Type B pancreatic cell (in vitro differentiated cells): Measurements from ENCODE around the gene NOL6. TPM values are rescaled to one million over a fixed set of nuclear protein-coding genes. Genes with fewer than 3 reads are reported as not detected.

ENCODE experiments used
- DNase-seq: peaks from one replicate; pipeline ENCODE4 v3.0.0; 2021; ENCODE audit warnings: mixed read lengths; ENCODE audit not compliant: unreplicated experiment; ENCODE audit errors: extremely low spot score
- H3K27ac Mint-ChIP-seq: 2 replicates; pipeline ENCODE4 v1.8.0; 2021; ENCODE audit warnings: mild to moderate bottlenecking, mixed read lengths
- H3K27me3 Mint-ChIP-seq: 2 replicates; pipeline ENCODE4 v1.8.0; 2021; ENCODE audit warnings: mixed read lengths
- H3K36me3 Mint-ChIP-seq: 2 replicates; pipeline ENCODE4 v1.8.0; 2021; ENCODE audit warnings: mixed read lengths
- H3K4me1 Mint-ChIP-seq: one replicate; pipeline ENCODE4 v1.8.0; 2021; ENCODE audit warnings: mixed read lengths; ENCODE audit not compliant: unreplicated experiment
- H3K4me3 Mint-ChIP-seq: 2 replicates; pipeline ENCODE4 v1.8.0; 2021; ENCODE audit warnings: mild to moderate bottlenecking, mixed read lengths
- H3K9me3 Mint-ChIP-seq: 2 replicates; pipeline ENCODE4 v1.8.0; 2021; ENCODE audit warnings: mixed read lengths
- CTCF ChIP-seq: fragments of 200-600 bp; sonication (generic); conservative IDR thresholded peaks from 2 replicates; pipeline ENCODE4 v1.5.0; 2021; ENCODE audit warnings: antibody characterized with exemption, mild to moderate bottlenecking
- total RNA-seq: library from RNA; stranded (reverse); gene quantifications from 2 replicates; pipeline ENCODE4 v1.2.1, GENCODE V29; 2021; ENCODE audit warnings: low replicate concordance

The NOL6 gene
- total RNA-seq, 1 donor from 2014 or later, result 39.2 TPM

- H3K9me3 Mint-ChIP-seq, result no peaks in the 10 kb centered on the region
- TF ChIP-seq CTCF, result no peak
- H3K27ac Mint-ChIP-seq, result no peak overlapping the region
- no peaks in the 10 kb centered on the region for H3K36me3 Mint-ChIP-seq
- peaks cover 25% of the 10 kb centered on the region for H3K27me3 Mint-ChIP-seq
- H3K4me1 Mint-ChIP-seq, result peaks cover 27% of the 10 kb centered on the region
- DNase-seq, result no peak
- H3K4me3 Mint-ChIP-seq, result peak overlapping the region; percentile 82
Measured at GRCh38 chr9:33447799-33448553, 25.7 kb downstream of the NOL6 start.

- Mint-ChIP-seq H3K36me3 (no peaks in the 10 kb centered on the region), H3K9me3 (no peaks in the 10 kb centered on the region), H3K4me1 (peaks cover 23% of the 10 kb centered on the region), H3K4me3 (peak within 1 kb of the TSS; percentile 86), H3K27me3 (peaks cover 25% of the 10 kb centered on the region), H3K27ac (peak within 1 kb of the TSS; percentile 86)
- TF ChIP-seq CTCF, result peak; percentile 37
- DNase-seq, result peak; percentile 76
Measured at GRCh38 chr9:33446946-33447798, 26.6 kb downstream of the NOL6 start, which contains the start of gene AQP3. Gene AQP3, minus strand, starts transcription at chr9:33447593. Its CDS starts 63 bp downstream, at chr9:33447530.

- DNase-seq, result no peak
- no peak for TF ChIP-seq CTCF
- H3K4me3 Mint-ChIP-seq, result peak overlapping the region; percentile 86
- H3K36me3 Mint-ChIP-seq, result no peaks in the 10 kb centered on the region
- peaks cover 25% of the 10 kb centered on the region for H3K27me3 Mint-ChIP-seq
- H3K4me1 Mint-ChIP-seq, result peaks cover 23% of the 10 kb centered on the region
- H3K27ac Mint-ChIP-seq, result peak overlapping the region; percentile 86
- no peaks in the 10 kb centered on the region for H3K9me3 Mint-ChIP-seq
Measured at GRCh38 chr9:33446240-33446945, 27.3 kb downstream of the NOL6 start.

GRCh38 chr9:33445389-33446239 is 28.1 kb downstream of the NOL6 start:
- DNase-seq, result no peak
- H3K27ac Mint-ChIP-seq, result peak overlapping the region; percentile 86
- H3K4me3 Mint-ChIP-seq, result peak overlapping the region; percentile 86

More at GRCh38 chr9:33445389-33446239, 28.1 kb downstream of the NOL6 start:
- Mint-ChIP-seq H3K9me3 (no peaks in the 10 kb centered on the region), H3K27me3 (peaks cover 25% of the 10 kb centered on the region), H3K36me3 (no peaks in the 10 kb centered on the region), H3K4me1 (peaks cover 26% of the 10 kb centered on the region)
- TF ChIP-seq CTCF, result no peak
